Heart right ventricle (tissue), 16 donors: ENCODE measurements around the gene FCN2. TPM values are rescaled to one million over a fixed set of nuclear protein-coding genes. Genes with fewer than 3 reads are reported as not detected.
A peak's percentile ranks its signal among the peaks of the same experiment; 100 is the strongest.

Experiments used
- ATAC-seq, 8 donors: fragments of 200-7000 bp; cut with Tn5 transposase; one replicate each; pipeline ENCODE4 v1.9.1; 2020; ENCODE audit warnings: mild to moderate bottlenecking in 8 of 8, moderate library complexity in 8 of 8, moderate number of reproducible peaks in 1 of 8
- DNase-seq, 2 donors: peaks; one replicate each; pipeline ENCODE4 v3.0.0-alpha.2; 2020
- H3K27ac ChIP-seq, 10 donors: fragments of 200-600 bp; sonication (generic) in 2 of 10; one replicate each; pipeline versions ENCODE4 v1.5.0 to v1.8.0; 2020 to 2022; ENCODE audit warnings: mild to moderate bottlenecking in 3 of 10
- H3K27me3 ChIP-seq, 7 donors: fragments of 200-600 bp; one replicate each; pipeline ENCODE4 v1.8.0; 2021 to 2022; ENCODE audit warnings: mild to moderate bottlenecking in 2 of 7
- H3K36me3 ChIP-seq, 9 donors: fragments of 200-600 bp; sonication (generic) in 1 of 9; one replicate each; pipeline versions ENCODE4 v1.5.0 to v1.8.0; 2020 to 2022; ENCODE audit warnings: mild to moderate bottlenecking in 2 of 9
- H3K4me1 ChIP-seq, 9 donors: fragments of 200-600 bp; sonication (generic) in 1 of 9; one replicate each; pipeline versions ENCODE4 v1.5.0 to v1.8.0; 2020 to 2022; ENCODE audit warnings: mild to moderate bottlenecking in 4 of 9
- H3K4me3 ChIP-seq, 10 donors: fragments of 200-600 bp; sonication (generic) in 2 of 10; one replicate each; pipeline versions ENCODE4 v1.5.0 to v1.8.0; 2020 to 2022; ENCODE audit warnings: mild to moderate bottlenecking in 7 of 10, moderate library complexity in 2 of 10
- H3K9me3 ChIP-seq, 11 donors: fragments of 200-600 bp in 10 of 11; sonication (generic) in 2 of 11; one replicate each; pipeline versions ENCODE4 v1.5.0 to v1.8.0; 2013 to 2022; ENCODE audit warnings: mild to moderate bottlenecking in 2 of 11, control low read depth in 1 of 11, moderate library complexity in 1 of 11
- CTCF ChIP-seq, 9 donors: fragments of 200-600 bp; sonication (generic) in 2 of 9; IDR thresholded peaks; one replicate each; pipeline versions ENCODE4 v1.5.0 to v1.8.0; 2021 to 2022; ENCODE audit warnings: antibody characterized with exemption in 9 of 9, mild to moderate bottlenecking in 5 of 9, moderate library complexity in 1 of 9
- WGBS, 2 donors: extraction: QIAGEN DNeasy Blood & Tissue Kit; methylation state at CpG; one replicate each; pipeline ENCODE4 v1.1.7; 2013; ENCODE audit warnings: inconsistent platforms in 1 of 2; 5-methylcytosine and 5-hydroxymethylcytosine counted together
- intact Hi-C, 10 donors: fragments of 100-400 bp; cut with DNase I; formaldehyde crosslinking; loops; one replicate each; pipeline versions ENCODE4 v1.11.1 to v1.14.2; 2022
- microRNA-seq, 2 donors: library from miRNA; unstranded; fragments of <30 nt; microRNA quantifications; one replicate each; pipeline ENCODE4 v1.2.0, GENCODE V29; 2021
- polyA plus RNA-seq, 2 donors: library from polyadenylated mRNA; stranded (reverse); fragments of 200-250 nt; gene quantifications; one replicate each; pipeline ENCODE4 v1.2.3, GENCODE V29; 2013
- total RNA-seq, 10 donors: library from RNA; stranded (reverse); fragmentation: NEBNext Ultra II Directional in 3 of 10; extraction: Animal tissue kit (Norgen Biotek cat#: 25700) in 3 of 10; gene quantifications; one replicate each; pipeline versions ENCODE4 v1.2.1 to v1.2.4, GENCODE V29; 2021 to 2023
- donor health status: Arrhythmogenic right ventricular cardiomyopathy.
- donor health status: ischemic (EF 13 %, LVEDD 7.1; RV severe dilation, severe dysfunction).
- donor health status: healthy with polysubstance abuse.
- donor health status: DM: no; HTN: yes; CAD: no.
- donor health status: DM: no; HTN: no; CAD: no.
- donor health status: ischemic (EF 25% LVEDD 6.9; RV normal size, moderate dysfunction).
- donor health status: ischemic (EF 25% LVEDD 5.7; RV mildly dilated, moderate dysfunction).
- donor health status: healthy.
- donor health status: DM: yes; HTN: yes; CAD: no.
- donor health status: Ischemic cardiomyopathy.
- donor health status: ischemic (EF 35%, LVEDD 5.7; RV mildly dilated, moderate dysfunction).
- donor health status: nonischemic (EF 11% LVEDD 7.7; RV severe dilation, severe dysfunction).
- donor health status: DM: yes; HTN: yes; CAD: no.
- donor health status: PGD.
- donor health status: ischemic (EF 29% LVEDD 5.4; RV normal size, mild dysfunction).
- donor health status: nonischemic (EF 23%, LVEDD 6.1; RV moderate dilation, normal function).

Gene FCN2
- total and polyA plus RNA-seq, 12 donors, result 0.19 to 0.46 (median 0.26) TPM; not detected in 7

DNA sequence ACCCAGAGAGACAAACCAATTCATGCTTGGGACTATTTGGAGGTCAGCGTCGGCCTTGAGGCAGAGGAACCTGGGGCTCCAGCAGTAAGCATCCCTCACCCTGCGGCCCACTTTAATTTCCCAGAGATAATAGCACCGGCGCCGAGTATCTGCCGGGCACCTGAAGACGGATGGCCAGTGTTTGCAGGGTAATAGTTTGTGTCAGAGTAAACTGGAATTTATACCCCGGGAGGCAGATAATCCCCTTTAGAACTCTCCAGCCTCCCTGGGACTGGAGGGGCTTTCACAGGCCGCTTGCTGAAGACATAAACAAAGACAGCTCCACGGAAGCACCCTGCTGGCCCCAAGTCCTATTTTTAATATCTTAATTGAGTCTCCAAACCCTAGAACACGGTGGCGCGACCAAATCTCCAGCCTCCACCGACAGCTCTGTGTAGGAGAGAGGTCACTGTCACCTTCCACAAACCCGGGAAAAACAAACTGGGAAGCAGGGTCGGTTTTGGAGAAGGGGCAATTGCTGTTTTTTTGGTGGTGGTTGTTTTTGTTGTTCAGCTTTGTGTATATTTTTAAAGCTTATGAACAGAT is 54.5 kb downstream of the FCN2 start:
- H3K27me3 ChIP-seq, result peaks cover 0 to 29% (median 11%) of the 10 kb centered on the region in 7 donors

DNA sequence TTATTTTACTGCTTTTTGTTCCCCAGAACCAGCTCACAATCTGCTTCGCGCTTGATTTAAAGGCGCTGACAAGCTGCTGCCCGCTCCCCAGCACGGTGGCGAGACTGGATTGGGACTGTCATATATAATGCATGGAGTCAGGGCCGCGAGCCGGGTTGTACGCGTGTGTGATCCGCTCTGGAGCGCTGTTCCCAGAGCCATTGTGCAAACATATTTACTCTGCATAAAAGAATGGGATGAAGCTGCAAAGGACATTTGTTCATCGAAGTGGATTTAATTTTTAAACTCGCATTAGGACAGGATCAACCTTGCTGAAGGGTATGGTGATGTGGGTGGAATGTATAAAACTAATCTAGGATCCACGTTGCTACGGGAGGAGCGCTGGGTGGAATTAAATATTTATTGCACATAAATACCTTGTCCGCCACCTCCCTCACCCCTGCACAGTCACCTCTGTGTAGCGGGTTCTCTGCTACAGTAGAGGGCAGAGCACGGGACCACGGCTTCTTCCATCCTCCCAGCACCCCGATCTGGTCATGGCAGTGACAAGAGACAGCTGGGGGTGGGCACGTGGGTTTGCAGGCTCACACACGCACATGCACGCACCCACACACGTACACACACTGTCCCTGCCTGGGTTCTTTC is 55.2 kb downstream of the FCN2 start:
- peak overlapping the region in 1 of 10 donors; percentile 75 for H3K27ac ChIP-seq
- peaks cover 0 to 68% (median 0%) of the 10 kb centered on the region in 9 donors for H3K4me1 ChIP-seq
- peaks cover 0 to 33% (median 13%) of the 10 kb centered on the region in 7 donors for H3K27me3 ChIP-seq
- intact Hi-C loops, result loop anchor here in 1 of 10 donors (10.0 kb wide), 1 partner anchor 79 kb away; no protein-coding TSS in a partner anchor
- WGBS, 2 donors, result 84 to 86% methylated on average over 27 of the region's 27 CpGs
- TF ChIP-seq CTCF (IDR thresholded peaks at IDR 0.05), result no peak
- no peaks in the 10 kb centered on the region for H3K36me3 ChIP-seq
- no peaks in the 10 kb centered on the region for H3K9me3 ChIP-seq
- no peak overlapping the region for H3K4me3 ChIP-seq
- ATAC-seq, result no peak
- DNase-seq, result no peak

More for the DNA sequence above, 54.5 kb downstream of the FCN2 start:
- H3K36me3 ChIP-seq, result no peaks in the 10 kb centered on the region
- WGBS, 2 donors, result 48 to 59% methylated on average over 17 of the region's 17 CpGs
- peak overlapping the region in 1 of 10 donors; percentile 14 for H3K27ac ChIP-seq
- no peak for TF ChIP-seq CTCF (IDR thresholded peaks at IDR 0.05)
- no peak for ATAC-seq
- intact Hi-C loops, result loop anchor here in 1 of 10 donors (10.0 kb wide), 1 partner anchor 80 kb away; no protein-coding TSS in a partner anchor
- H3K4me1 ChIP-seq, result peaks cover 0 to 71% (median 0%) of the 10 kb centered on the region in 9 donors
- H3K4me3 ChIP-seq, result no peak overlapping the region
- no peaks in the 10 kb centered on the region for H3K9me3 ChIP-seq
- DNase-seq, result no peak

- intact Hi-C loops, result loop anchor here in 1 of 10 donors (10.0 kb wide), 1 partner anchor 78 kb away; no protein-coding TSS in a partner anchor
- no peak for DNase-seq
- peaks cover 0 to 39% (median 15%) of the 10 kb centered on the region in 7 donors for H3K27me3 ChIP-seq
- no peaks in the 10 kb centered on the region for H3K9me3 ChIP-seq
- peaks cover 0 to 64% (median 0%) of the 10 kb centered on the region in 9 donors for H3K4me1 ChIP-seq
- no peak overlapping the region for H3K4me3 ChIP-seq
- ATAC-seq, result peak in 3 of 8 donors; percentile 25 to 44 (median 41)
- no peaks in the 10 kb centered on the region for H3K36me3 ChIP-seq
- TF ChIP-seq CTCF (IDR thresholded peaks at IDR 0.05), result no peak
- WGBS, 2 donors, result 85 to 88% methylated on average over 13 of the region's 13 CpGs
- H3K27ac ChIP-seq, result peak overlapping the region in 1 of 10 donors; percentile 75
Observed at GRCh38 chr9:134936346-134937163, 55.9 kb downstream of the FCN2 start.

Small RNAs within 50 kb of the gene (microRNA-seq; reads per million reads assigned to microRNA genes)
- gene MIR3689A (0 reads per million in 2 donors), gene MIR3689B (0 reads per million in 2 donors), gene MIR3689C (0 reads per million in 2 donors), gene MIR3689D1 (0 reads per million in 2 donors), gene MIR3689D2 (0 reads per million in 2 donors), gene MIR3689E (0 reads per million in 2 donors), gene MIR3689F (0 reads per million in 2 donors)

Other genes with a start within 250 kb of the FCN2 start
- gene COL5A1, start 239.0 kb upstream of the FCN2 start, total RNA-seq, result 10 to 100 TPM in 7 of 10 donors, 1 to 10 TPM in 3; 8.1 to 60.0 (median 12.2) TPM
- 10 to 100 TPM; 13.8 to 19.7 TPM for gene COL5A1, start 239.0 kb upstream of the FCN2 start, polyA plus RNA-seq
- gene FCN1, start 37.1 kb downstream of the FCN2 start, total RNA-seq, result 10 to 100 TPM in 1 of 10 donors, 1 to 10 TPM in 8, under 1 TPM in 1; 0.97 to 64.7 (median 2.8) TPM
- gene FCN1, start 37.1 kb downstream of the FCN2 start, polyA plus RNA-seq, result 1 to 10 TPM; 1.5 to 2.1 TPM
- gene OLFM1, start 206.9 kb downstream of the FCN2 start, total RNA-seq, result 10 to 100 TPM in 2 of 10 donors, 1 to 10 TPM in 8; 3.3 to 13.3 (median 5.9) TPM
- gene OLFM1, start 206.9 kb downstream of the FCN2 start, polyA plus RNA-seq, result 10 to 100 TPM; 11.3 to 14.9 TPM